KMS-11 (cell line): Measurements from ENCODE around the gene DENND4C.
A peak's percentile ranks its signal among the peaks of the same experiment; 100 is the strongest.
"Not testable (repeated sequence)": the region's sequence is repeated elsewhere in the genome, so short reads cannot be mapped to it uniquely, and the experiment has no call there.

ENCODE experiments used
- H2AFZ ChIP-seq: fragments of 200-600 bp; sonication (generic); 2 replicates; pipeline ENCODE4 v1.6.1; 2016; ENCODE audit warnings: antibody characterized with exemption, mixed run types, low read depth
- H3K27ac ChIP-seq: fragments of 200-600 bp; sonication (generic); 2 replicates; pipeline ENCODE4 v1.6.1; 2016; ENCODE audit warnings: mild to moderate bottlenecking, mixed run types
- H3K27me3 ChIP-seq: fragments of 200-600 bp; sonication (generic); 2 replicates; pipeline ENCODE4 v1.6.1; 2017; ENCODE audit warnings: mild to moderate bottlenecking, low read depth, mixed run types, moderate library complexity; ENCODE audit not compliant: insufficient read depth
- H3K36me3 ChIP-seq: fragments of 200-600 bp; sonication (generic); 2 replicates; pipeline ENCODE4 v1.6.1; 2017; ENCODE audit warnings: mild to moderate bottlenecking, mixed run types; ENCODE audit not compliant: insufficient read depth
- H3K4me1 ChIP-seq: fragments of 200-600 bp; sonication (generic); 2 replicates; pipeline ENCODE4 v1.6.1; 2016; ENCODE audit warnings: mild to moderate bottlenecking, low read depth, mixed run types; ENCODE audit not compliant: poor library complexity, severe bottlenecking
- H3K4me2 ChIP-seq: fragments of 200-600 bp; sonication (generic); 2 replicates; pipeline ENCODE4 v1.7.0; 2016; ENCODE audit warnings: mild to moderate bottlenecking, mixed run types
- H3K4me3 ChIP-seq: fragments of 200-600 bp; sonication (generic); IDR thresholded peaks from 2 replicates; pipeline ENCODE4 v1.6.1; 2017; ENCODE audit warnings: low read depth, low read length, mixed read lengths; ENCODE audit not compliant: insufficient read depth
- H3K79me2 ChIP-seq: fragments of 200-600 bp; sonication (generic); 2 replicates; pipeline ENCODE4 v1.6.1; 2016; ENCODE audit warnings: low read depth, mixed run types; ENCODE audit not compliant: insufficient read depth
- H3K9ac ChIP-seq: fragments of 200-600 bp; sonication (generic); 2 replicates; pipeline ENCODE4 v1.6.1; 2016; ENCODE audit warnings: mild to moderate bottlenecking, mixed run types
- H4K20me1 ChIP-seq: fragments of 200-600 bp; sonication (generic); 2 replicates; pipeline ENCODE4 v1.6.1; 2016; ENCODE audit warnings: mild to moderate bottlenecking, mixed run types; ENCODE audit not compliant: insufficient read depth
- TF ChIP-seq, protein P1 (sequence below): fragments of 200-600 bp; sonication (generic); conservative IDR thresholded peaks from 2 replicates; pipeline ENCODE4 v1.6.1; 2017; ENCODE audit warnings: low read depth, mild to moderate bottlenecking, antibody characterized with exemption, low read length, moderate library complexity, mixed read lengths

Gene DENND4C

GRCh38 chr9:19397845-19398244 lies 167.4 kb downstream of the DENND4C start:
- no peak overlapping the region for H3K4me2 ChIP-seq

GRCh38 chr9:19403231-19403630 lies 172.7 kb downstream of the DENND4C start:
- not testable (repeated sequence) for H3K4me2 ChIP-seq, H3K27ac ChIP-seq, H3K4me3 ChIP-seq, H4K20me1 ChIP-seq, H3K9ac ChIP-seq, H3K36me3 ChIP-seq, H3K79me2 ChIP-seq, H3K27me3 ChIP-seq, H2AFZ ChIP-seq
- peaks cover 30% of the 10 kb centered on the region for H3K4me1 ChIP-seq

More at GRCh38 chr9:19397845-19398244, 167.4 kb downstream of the DENND4C start:
- Histone ChIP-seq H3K4me1 (peaks cover 33% of the 10 kb centered on the region), H3K79me2 (no peaks in the 10 kb centered on the region), H4K20me1 (no peaks in the 10 kb centered on the region), H3K9ac (no peak overlapping the region), H3K36me3 (no peaks in the 10 kb centered on the region), H3K27me3 (no peaks in the 10 kb centered on the region), H3K4me3 (no peak overlapping the region), H3K27ac (no peak overlapping the region), H2AFZ (no peak overlapping the region)
- TF ChIP-seq, protein P1, sequence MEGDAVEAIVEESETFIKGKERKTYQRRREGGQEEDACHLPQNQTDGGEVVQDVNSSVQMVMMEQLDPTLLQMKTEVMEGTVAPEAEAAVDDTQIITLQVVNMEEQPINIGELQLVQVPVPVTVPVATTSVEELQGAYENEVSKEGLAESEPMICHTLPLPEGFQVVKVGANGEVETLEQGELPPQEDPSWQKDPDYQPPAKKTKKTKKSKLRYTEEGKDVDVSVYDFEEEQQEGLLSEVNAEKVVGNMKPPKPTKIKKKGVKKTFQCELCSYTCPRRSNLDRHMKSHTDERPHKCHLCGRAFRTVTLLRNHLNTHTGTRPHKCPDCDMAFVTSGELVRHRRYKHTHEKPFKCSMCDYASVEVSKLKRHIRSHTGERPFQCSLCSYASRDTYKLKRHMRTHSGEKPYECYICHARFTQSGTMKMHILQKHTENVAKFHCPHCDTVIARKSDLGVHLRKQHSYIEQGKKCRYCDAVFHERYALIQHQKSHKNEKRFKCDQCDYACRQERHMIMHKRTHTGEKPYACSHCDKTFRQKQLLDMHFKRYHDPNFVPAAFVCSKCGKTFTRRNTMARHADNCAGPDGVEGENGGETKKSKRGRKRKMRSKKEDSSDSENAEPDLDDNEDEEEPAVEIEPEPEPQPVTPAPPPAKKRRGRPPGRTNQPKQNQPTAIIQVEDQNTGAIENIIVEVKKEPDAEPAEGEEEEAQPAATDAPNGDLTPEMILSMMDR, result no peak

DNA sequence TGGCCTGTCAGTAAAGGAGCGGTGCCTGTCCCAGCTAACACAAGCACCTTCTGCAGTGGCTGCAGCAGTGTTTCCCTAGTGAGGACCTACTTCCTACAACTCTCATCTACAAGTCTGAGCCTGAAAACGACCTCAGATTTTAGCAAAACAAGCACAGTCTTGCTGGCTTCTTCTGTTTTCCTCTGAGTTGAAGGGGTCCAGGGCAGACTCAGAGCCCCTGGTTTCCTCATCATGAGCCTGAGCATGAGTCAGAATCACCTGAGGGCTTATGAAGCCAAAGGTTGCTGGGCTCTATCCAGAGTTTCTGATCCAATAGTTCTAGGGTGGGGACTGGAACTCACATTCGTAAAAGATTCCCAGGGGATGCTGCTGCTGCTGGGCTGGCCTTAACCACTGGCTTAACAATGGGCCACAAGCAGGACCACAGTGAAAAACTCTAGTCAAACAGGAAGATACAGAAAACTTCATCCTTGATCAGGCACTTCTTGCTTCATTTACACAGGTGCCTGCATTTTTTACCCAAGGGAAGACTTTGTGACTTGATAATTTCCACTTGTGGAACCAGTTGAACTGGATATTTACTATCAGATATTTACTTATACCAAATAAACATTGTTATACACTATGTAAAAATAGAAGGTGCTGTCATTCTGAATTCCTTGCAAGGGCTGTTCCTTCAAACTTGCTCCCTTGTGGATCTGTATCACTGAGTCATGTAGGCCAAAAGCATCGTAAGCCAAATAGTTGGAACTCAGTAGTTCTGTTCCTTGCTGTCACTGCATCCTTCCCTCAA lies 174.0 kb downstream of the DENND4C start:
- Histone ChIP-seq H3K9ac (no peak overlapping the region), H3K4me3 (no peak overlapping the region), H4K20me1 (no peaks in the 10 kb centered on the region), H3K27ac (no peak overlapping the region), H2AFZ (no peak overlapping the region), H3K36me3 (no peaks in the 10 kb centered on the region), H3K79me2 (no peaks in the 10 kb centered on the region), H3K4me1 (peaks cover 22% of the 10 kb centered on the region), H3K27me3 (no peaks in the 10 kb centered on the region), H3K4me2 (no peak overlapping the region)
- TF ChIP-seq, protein P1, result no peak

DNA sequence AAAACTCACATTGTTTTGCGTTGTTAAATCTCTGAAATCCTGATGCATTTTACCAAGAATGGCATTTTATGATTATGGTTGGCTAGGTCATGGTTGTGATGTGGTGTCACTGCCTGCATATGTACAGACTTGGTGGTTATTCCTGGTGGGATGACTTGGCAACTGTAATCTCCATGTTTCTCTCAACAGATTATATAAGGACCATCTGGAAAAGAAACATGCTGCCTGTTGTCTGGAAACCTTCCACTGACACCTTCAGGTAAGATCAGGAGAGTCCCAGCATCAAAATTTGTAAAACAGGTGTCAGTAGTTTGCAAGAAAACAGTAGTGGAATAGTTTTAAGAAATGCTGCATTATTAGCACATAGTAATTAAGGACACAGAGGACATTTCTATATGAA lies 175.3 kb downstream of the DENND4C start:
- no peak overlapping the region for H3K27ac ChIP-seq
- H3K4me2 ChIP-seq, result no peak overlapping the region

GRCh38 chr9:19408316-19408692 lies 177.8 kb downstream of the DENND4C start:
- Histone ChIP-seq H3K9ac (no peak overlapping the region; the same call in 1 of the 2 replicates), H3K4me3 (no peak overlapping the region), H3K79me2 (no peaks in the 10 kb centered on the region), H3K4me1 (peaks cover 15% of the 10 kb centered on the region), H4K20me1 (no peaks in the 10 kb centered on the region), H3K27ac (no peak overlapping the region), H3K4me2 (peak overlapping the region; percentile 98; the same call in 1 of the 2 replicates), H3K36me3 (no peaks in the 10 kb centered on the region), H3K27me3 (no peaks in the 10 kb centered on the region), H2AFZ (peak overlapping the region; percentile 87)
- TF ChIP-seq, protein P1, result no peak

More for the DNA sequence above, 175.3 kb downstream of the DENND4C start:
- Histone ChIP-seq H2AFZ (no peak overlapping the region), H3K36me3 (no peaks in the 10 kb centered on the region), H3K9ac (no peak overlapping the region), H3K4me3 (no peak overlapping the region), H3K79me2 (no peaks in the 10 kb centered on the region), H3K27me3 (no peaks in the 10 kb centered on the region), H3K4me1 (peaks cover 19% of the 10 kb centered on the region), H4K20me1 (no peaks in the 10 kb centered on the region)
- TF ChIP-seq, protein P1, result no peak
